GM19099 (cell line): ENCODE data around the gene C22orf31.

Experiments used
- POLR2A ChIP-seq: IDR thresholded peaks from 3 replicates; pipeline ENCODE4 v1.6.1; 2011; ENCODE audit warnings: low read depth; ENCODE audit not compliant: insufficient read length; ENCODE audit errors: extremely low read depth

The C22orf31 gene

GRCh38 chr22:29061773-29062172 is at the start of gene C22orf31:
C22orf31 (minus strand) TSS chr22:29061831; CDS start chr22:29061792, 39 bp downstream.
- no peak for TF ChIP-seq POLR2A

DNA sequence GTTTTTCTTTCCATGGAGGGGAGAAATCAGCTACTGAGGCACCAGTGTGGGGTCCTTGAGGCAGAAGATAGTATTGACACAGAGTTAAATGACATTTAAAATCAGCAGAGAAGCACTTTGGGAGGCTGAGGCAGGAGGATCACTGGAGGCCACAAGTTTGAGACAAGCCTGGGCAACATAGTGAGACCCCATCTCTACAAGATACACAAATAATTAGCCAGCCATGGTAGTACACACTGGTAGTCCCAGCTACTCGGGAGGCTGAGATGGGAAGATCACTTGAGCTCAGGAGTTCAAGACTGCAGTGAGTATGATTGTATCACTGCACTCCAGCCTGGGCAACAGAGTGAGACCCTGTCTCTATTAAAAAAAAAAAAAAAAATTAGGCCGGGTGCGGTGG is 49.3 kb upstream of the C22orf31 start:
- TF ChIP-seq POLR2A: no peak

DNA sequence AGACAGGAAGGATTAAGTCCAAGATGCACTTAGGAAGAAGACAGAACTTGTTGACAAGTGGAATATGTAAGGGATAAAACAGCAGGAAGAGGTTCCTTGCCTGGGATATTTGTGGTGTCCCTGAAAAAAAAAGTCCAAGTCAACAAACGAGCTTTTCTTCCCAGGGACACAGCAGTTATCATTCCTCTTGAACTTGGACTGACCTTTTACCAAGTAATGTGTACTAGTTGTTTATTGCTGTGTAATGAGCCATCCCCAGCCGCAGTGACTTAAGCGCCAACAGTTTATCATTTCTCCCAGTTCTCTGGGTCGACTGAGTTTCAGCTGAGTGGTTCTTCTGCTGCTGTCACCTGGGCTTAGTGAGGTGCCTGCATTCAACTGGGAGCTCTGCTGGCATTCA is 48.2 kb upstream of the C22orf31 start:
- no peak for TF ChIP-seq POLR2A

- TF ChIP-seq POLR2A: no peak
Observed at GRCh38 chr22:29108137-29108536, 46.5 kb upstream of the C22orf31 start.

- no peak for TF ChIP-seq POLR2A
Observed at GRCh38 chr22:29106839-29107238, 45.2 kb upstream of the C22orf31 start.

DNA sequence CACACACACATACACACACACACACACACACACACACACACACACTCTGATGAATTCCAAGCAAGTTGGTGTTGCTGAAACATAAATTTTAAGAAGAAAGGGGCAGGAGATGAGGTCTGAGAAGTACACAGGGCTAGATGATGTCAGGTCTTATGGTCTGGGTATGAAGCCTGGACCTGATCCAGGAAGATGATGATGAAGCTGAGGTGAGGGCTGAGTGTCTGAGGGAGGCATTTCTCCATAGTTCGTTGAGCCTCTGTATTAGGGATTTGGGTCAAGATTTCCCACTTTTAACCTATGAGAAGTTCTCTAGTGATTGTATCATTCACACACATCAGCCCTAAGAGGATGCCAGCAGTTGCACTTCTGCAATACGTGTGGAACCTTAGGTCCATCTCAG is 43.8 kb upstream of the C22orf31 start:
- TF ChIP-seq POLR2A: no peak

- no peak for TF ChIP-seq POLR2A
Observed at GRCh38 chr22:29103121-29103520, 41.5 kb upstream of the C22orf31 start.

DNA sequence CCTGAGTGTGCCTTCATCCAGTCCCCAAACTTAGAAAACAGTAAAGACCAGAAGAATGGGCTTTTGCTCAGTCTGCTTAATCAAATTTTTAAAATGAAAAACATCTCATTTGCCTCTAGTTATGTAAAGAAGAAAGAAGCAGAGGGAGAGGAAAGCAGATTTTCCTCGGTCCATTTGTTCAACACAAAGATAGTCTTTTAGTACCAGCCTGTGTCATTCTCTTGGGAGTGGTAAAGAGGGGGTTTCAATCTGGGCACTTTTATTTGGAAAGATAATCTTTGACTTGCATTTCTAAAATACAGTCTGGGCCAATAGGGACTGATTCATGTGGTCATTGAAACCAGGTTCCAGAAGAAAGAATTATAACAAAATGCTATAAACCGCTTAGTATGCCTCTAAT is 40.7 kb upstream of the C22orf31 start:
- no peak for TF ChIP-seq POLR2A

DNA sequence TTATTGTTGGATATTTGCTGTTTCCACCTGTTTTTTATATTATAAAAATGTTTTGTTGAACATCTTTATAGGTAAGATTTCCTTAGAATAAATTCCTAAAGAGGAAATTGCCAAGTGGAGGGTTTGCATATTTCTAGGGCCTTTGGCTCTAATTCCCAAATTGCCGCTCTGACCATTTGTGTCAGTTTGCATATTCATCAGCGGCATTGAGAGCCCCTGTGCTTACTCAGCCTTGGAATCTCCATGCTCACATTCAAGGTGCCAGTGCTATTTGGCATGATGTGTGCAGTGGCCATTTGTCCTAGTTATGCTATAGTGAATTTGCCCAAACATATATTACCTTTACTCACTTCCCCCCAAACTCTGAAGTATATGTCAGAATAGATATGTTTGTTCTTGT is 36.7 kb upstream of the C22orf31 start:
- no peak for TF ChIP-seq POLR2A

- TF ChIP-seq POLR2A: no peak
Observed at GRCh38 chr22:29096736-29097669, 35.4 kb upstream of the C22orf31 start.

DNA sequence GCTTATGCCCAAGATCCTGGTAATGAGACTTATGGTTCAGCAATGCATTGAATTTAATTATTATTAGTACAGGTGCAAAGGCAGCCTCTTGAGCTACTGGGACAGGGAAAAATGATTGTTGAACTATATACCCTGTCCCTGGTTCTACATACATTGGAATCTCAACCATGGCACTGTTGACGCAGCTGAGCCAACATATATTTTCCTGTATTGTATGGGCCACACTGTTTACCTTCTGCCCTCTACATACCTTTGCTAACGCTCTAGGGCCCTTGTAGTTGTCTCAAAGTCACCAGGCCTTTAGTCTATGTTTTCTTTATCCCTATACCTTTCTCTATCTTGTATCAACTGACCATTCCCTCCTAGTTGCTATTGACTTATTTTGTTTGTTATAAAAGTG is 33.8 kb upstream of the C22orf31 start:
- TF ChIP-seq POLR2A: no peak

DNA sequence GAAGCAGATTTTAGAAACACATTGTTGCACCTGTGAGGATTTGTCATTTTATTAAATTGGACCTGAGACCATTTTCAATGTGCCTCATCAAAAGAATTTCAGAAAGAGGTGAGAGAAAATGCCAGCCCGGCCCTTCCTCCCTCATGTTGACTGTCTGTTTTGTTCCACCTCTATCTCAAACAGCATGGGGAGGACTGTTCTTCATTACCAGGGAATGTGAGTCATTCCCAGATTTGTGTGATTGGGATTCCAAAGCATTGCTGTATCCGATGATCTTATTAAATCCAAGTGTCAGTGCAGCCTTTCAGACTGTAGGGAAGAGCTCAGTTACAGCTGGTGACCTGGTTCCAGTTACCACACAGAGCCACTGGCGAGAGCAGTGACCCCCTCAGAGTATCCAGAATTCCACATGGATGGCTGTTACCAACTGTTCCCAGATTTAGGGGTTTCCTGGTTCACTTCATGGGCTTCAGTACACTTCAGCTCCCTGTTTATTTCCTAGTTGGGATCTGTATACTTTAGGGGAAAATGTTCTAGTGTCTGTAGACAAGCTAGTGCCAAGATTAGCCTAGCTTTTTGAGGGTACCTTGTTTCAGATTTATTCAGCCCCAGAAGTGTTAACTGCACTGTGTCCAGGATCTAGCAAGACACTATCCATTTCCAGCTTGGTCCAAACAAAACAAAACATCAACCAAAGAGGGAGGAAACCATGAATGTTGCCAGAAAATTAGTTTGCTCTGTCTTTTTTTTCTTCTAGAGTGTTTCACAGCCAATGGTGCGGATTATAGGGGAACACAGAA is 32.1 kb upstream of the C22orf31 start:
- no peak for TF ChIP-seq POLR2A

GRCh38 chr22:29093030-29093429 is 31.4 kb upstream of the C22orf31 start:
- no peak for TF ChIP-seq POLR2A

GRCh38 chr22:29092243-29092642 is 30.6 kb upstream of the C22orf31 start:
- TF ChIP-seq POLR2A: no peak

GRCh38 chr22:29090039-29090438 is 28.4 kb upstream of the C22orf31 start:
- TF ChIP-seq POLR2A: no peak

GRCh38 chr22:29089507-29089906 is 27.9 kb upstream of the C22orf31 start:
- TF ChIP-seq POLR2A: no peak
